ENCODE measurements around the gene KCTD7.

Gene KCTD7

GRCh38 chr7:66667023-66667728 is 38.5 kb downstream of the KCTD7 start:
- Histone ChIP-seq H3K9ac (ENCODE audit: low read length) (no peak overlapping the region), H3K4me3 (ENCODE audit: low read length) (no peak overlapping the region), H3K79me2 (ENCODE audit: low read length) (0 out of 2 replicates have a peak, but pooled peaks cover 6% of the 10 kb centered on the region), H4K20me1 (ENCODE audit: insufficient read depth, low read length) (no peaks in the 10 kb centered on the region), H3K9me3 (ENCODE audit: insufficient read depth, low read length) (0 out of 2 replicates have a peak, but pooled peaks cover 3% of the 10 kb centered on the region), H3K27me3 (ENCODE audit: low read depth, low read length) (no peaks in the 10 kb centered on the region), H3K4me1 (ENCODE audit: low read length) (no peaks in the 10 kb centered on the region), H3K36me3 (replicated peaks; ENCODE audit: low read depth, low read length) (peaks cover 6% of the 10 kb centered on the region), H2AFZ (ENCODE audit: low read depth, low read length) (no peak overlapping the region), H3K4me2 (ENCODE audit: low read length) (no peak overlapping the region), H3K27ac (ENCODE audit: low read length) (no peak overlapping the region)
- TF ChIP-seq EZH2phosphoT487 (IDR thresholded peaks at IDR 0.05; ENCODE audit: low read depth) (no peak), CTCF (IDR thresholded peaks at IDR 0.05; ENCODE audit: low read depth, low read length) (no peak)

- no peak overlapping the region for H3K27ac ChIP-seq (ENCODE audit: low read length)
- no peaks in the 10 kb centered on the region for H4K20me1 ChIP-seq (ENCODE audit: insufficient read depth, low read length)
- H3K79me2 ChIP-seq (ENCODE audit: low read length) = no peaks in the 10 kb centered on the region
- H3K4me3 ChIP-seq (ENCODE audit: low read length) = no peak overlapping the region
- no peak overlapping the region for H3K9ac ChIP-seq (ENCODE audit: low read length)
- TF ChIP-seq CTCF (IDR thresholded peaks at IDR 0.05; ENCODE audit: low read depth, low read length) (no peak), EZH2phosphoT487 (IDR thresholded peaks at IDR 0.05; ENCODE audit: low read depth) (no peak)
- no peak overlapping the region for H2AFZ ChIP-seq (ENCODE audit: low read depth, low read length)
- H3K36me3 ChIP-seq (replicated peaks; ENCODE audit: low read depth, low read length) = no peaks in the 10 kb centered on the region
- no peaks in the 10 kb centered on the region for H3K4me1 ChIP-seq (ENCODE audit: low read length)
- no peak overlapping the region for H3K4me2 ChIP-seq (ENCODE audit: low read length)
- H3K27me3 ChIP-seq (ENCODE audit: low read depth, low read length) = no peaks in the 10 kb centered on the region
- no peaks in the 10 kb centered on the region for H3K9me3 ChIP-seq (ENCODE audit: insufficient read depth, low read length)
Measured at GRCh38 chr7:66668112-66668511, 39.4 kb downstream of the KCTD7 start.

- TF ChIP-seq EZH2phosphoT487 (IDR thresholded peaks at IDR 0.05; ENCODE audit: low read depth) (no peak), CTCF (IDR thresholded peaks at IDR 0.05; ENCODE audit: low read depth, low read length) (no peak)
- H2AFZ ChIP-seq (ENCODE audit: low read depth, low read length) = no peak overlapping the region
- no peaks in the 10 kb centered on the region for H3K79me2 ChIP-seq (ENCODE audit: low read length)
- no peak overlapping the region for H3K27ac ChIP-seq (ENCODE audit: low read length)
- no peaks in the 10 kb centered on the region for H3K9me3 ChIP-seq (ENCODE audit: insufficient read depth, low read length)
- H3K4me1 ChIP-seq (ENCODE audit: low read length) = no peaks in the 10 kb centered on the region
- H3K36me3 ChIP-seq (replicated peaks; ENCODE audit: low read depth, low read length) = no peaks in the 10 kb centered on the region
- no peak overlapping the region for H3K4me2 ChIP-seq (ENCODE audit: low read length)
- no peaks in the 10 kb centered on the region for H3K27me3 ChIP-seq (ENCODE audit: low read depth, low read length)
- H3K4me3 ChIP-seq (ENCODE audit: low read length) = no peak overlapping the region
- H3K9ac ChIP-seq (ENCODE audit: low read length) = no peak overlapping the region
- H4K20me1 ChIP-seq (ENCODE audit: insufficient read depth, low read length) = no peaks in the 10 kb centered on the region
Measured at GRCh38 chr7:66668677-66669076, 40.0 kb downstream of the KCTD7 start.

GRCh38 chr7:66669088-66669487 is 40.4 kb downstream of the KCTD7 start:
- Histone ChIP-seq H3K4me3 (ENCODE audit: low read length) (no peak overlapping the region), H3K4me2 (ENCODE audit: low read length) (no peak overlapping the region), H4K20me1 (ENCODE audit: insufficient read depth, low read length) (no peaks in the 10 kb centered on the region), H3K27ac (ENCODE audit: low read length) (no peak overlapping the region), H3K9ac (ENCODE audit: low read length) (no peak overlapping the region), H3K79me2 (ENCODE audit: low read length) (no peaks in the 10 kb centered on the region), H3K9me3 (ENCODE audit: insufficient read depth, low read length) (no peaks in the 10 kb centered on the region), H3K36me3 (replicated peaks; ENCODE audit: low read depth, low read length) (no peaks in the 10 kb centered on the region), H3K27me3 (ENCODE audit: low read depth, low read length) (no peaks in the 10 kb centered on the region), H2AFZ (ENCODE audit: low read depth, low read length) (no peak overlapping the region), H3K4me1 (ENCODE audit: low read length) (no peaks in the 10 kb centered on the region)
- TF ChIP-seq CTCF (IDR thresholded peaks at IDR 0.05; ENCODE audit: low read depth, low read length) (no peak), EZH2phosphoT487 (IDR thresholded peaks at IDR 0.05; ENCODE audit: low read depth) (no peak)

All from OCI-LY3 (cell line).